Stimulated activated CD4-positive, alpha-beta T cell treated with anti-CD3 and anti-CD28 coated beads, Interleukin-12 subunit alpha, Interleukin-12 subunit beta, amount 100 ng/mL, for 48 hours (primary cell): ENCODE measurements around the gene ZIC1.

Experiments
- DNase-seq, 3 donors: peaks; one replicate each; pipeline ENCODE4 v3.0.0-alpha.2; 2020; ENCODE audit warnings: low read depth in 2 of 3, low spot score in 1 of 3

Gene ZIC1

GRCh38 chr3:147409143-147410115, at the start of gene ZIC1:
ZIC1 (plus strand) TSS chr3:147409365; CDS start chr3:147410113, 748 bp downstream.
- DNase-seq: no peak

GRCh38 chr3:147360051-147360439, 49.1 kb upstream of the ZIC1 start:
- no peak for DNase-seq

GRCh38 chr3:147360646-147361453, 48.3 kb upstream of the ZIC1 start:
- no peak for DNase-seq

- DNase-seq: peak; percentile 26 to 33 (median 30)
Observed at GRCh38 chr3:147361454-147362420, 47.4 kb upstream of the ZIC1 start.

GRCh38 chr3:147364771-147365170, 44.4 kb upstream of the ZIC1 start:
- DNase-seq: no peak

- DNase-seq: no peak
Observed at GRCh38 chr3:147365196-147366115, 43.7 kb upstream of the ZIC1 start.

- DNase-seq: no peak
Observed at GRCh38 chr3:147367676-147368075, 41.5 kb upstream of the ZIC1 start.

- no peak for DNase-seq
Observed at GRCh38 chr3:147368151-147368550, 41.0 kb upstream of the ZIC1 start.

GRCh38 chr3:147368561-147369221, 40.5 kb upstream of the ZIC1 start:
- no peak for DNase-seq

- no peak for DNase-seq
Observed at GRCh38 chr3:147369231-147369630, 39.9 kb upstream of the ZIC1 start.

GRCh38 chr3:147369661-147370123, 39.5 kb upstream of the ZIC1 start:
- DNase-seq: no peak

- no peak for DNase-seq
Observed at GRCh38 chr3:147370349-147370748, 38.8 kb upstream of the ZIC1 start.

- DNase-seq: no peak
Observed at GRCh38 chr3:147371140-147371539, 38.0 kb upstream of the ZIC1 start.

- DNase-seq: no peak
Observed at GRCh38 chr3:147371771-147372340, 37.3 kb upstream of the ZIC1 start.

- no peak for DNase-seq
Observed at GRCh38 chr3:147372525-147373027, 36.6 kb upstream of the ZIC1 start.

- DNase-seq: no peak
Observed at GRCh38 chr3:147373301-147373700, 35.9 kb upstream of the ZIC1 start.

- no peak for DNase-seq
Observed at GRCh38 chr3:147377412-147378367, 31.5 kb upstream of the ZIC1 start.
